H9 (cell line): Measurements from ENCODE around the gene WDR7. TPM values are rescaled to one million over a fixed set of nuclear protein-coding genes. Genes with fewer than 3 reads are reported as not detected.

ENCODE experiments used
- DNase-seq: peaks from one replicate; pipeline ENCODE4 v3.0.0-alpha.2; 2017
- H2AFZ ChIP-seq: one replicate; pipeline ENCODE4 v1.6.1; 2013; ENCODE audit warnings: mild to moderate bottlenecking, low read length, control low read depth, moderate library complexity
- H2AK5ac ChIP-seq: 2 replicates; pipeline ENCODE4 v1.6.1; 2013; ENCODE audit warnings: low read length, control low read depth, mixed read lengths; ENCODE audit not compliant: insufficient read length
- H2BK120ac ChIP-seq: one replicate; pipeline ENCODE4 v1.6.1; 2013; ENCODE audit warnings: low read depth, mild to moderate bottlenecking, low read length, control low read depth, inconsistent platforms; ENCODE audit not compliant: poor library complexity, severe bottlenecking
- H2BK12ac ChIP-seq: 2 replicates; pipeline ENCODE4 v1.6.1; 2013; ENCODE audit warnings: low read length, control low read depth, mixed read lengths, low read depth; ENCODE audit not compliant: insufficient read length
- H2BK15ac ChIP-seq: 2 replicates; pipeline ENCODE4 v1.6.1; 2013; ENCODE audit warnings: low read depth, low read length, control low read depth
- H2BK20ac ChIP-seq: one replicate; pipeline ENCODE4 v1.6.1; 2013; ENCODE audit warnings: low read depth, mild to moderate bottlenecking, low read length, control low read depth, inconsistent platforms; ENCODE audit not compliant: poor library complexity, severe bottlenecking
- H2BK5ac ChIP-seq: 2 replicates; pipeline ENCODE4 v1.6.1; 2013; ENCODE audit warnings: low read length, control low read depth, mixed read lengths; ENCODE audit not compliant: insufficient read length
- H3K14ac ChIP-seq: 2 replicates; pipeline ENCODE4 v1.6.1; 2013; ENCODE audit warnings: low read length, control low read depth; ENCODE audit not compliant: insufficient read depth
- H3K18ac ChIP-seq: 2 replicates; pipeline ENCODE4 v1.6.1; 2013; ENCODE audit warnings: low read depth, mild to moderate bottlenecking, mixed read lengths, low read length, control low read depth; ENCODE audit not compliant: insufficient read length
- H3K23ac ChIP-seq: 2 replicates; pipeline ENCODE4 v1.6.1; 2013; ENCODE audit warnings: low read length, control low read depth, mixed read lengths, low read depth; ENCODE audit not compliant: insufficient read length
- H3K23me2 ChIP-seq: 2 replicates; pipeline ENCODE4 v1.6.1; 2013; ENCODE audit warnings: low read depth, mild to moderate bottlenecking, mixed read lengths, low read length, control low read depth; ENCODE audit not compliant: insufficient read length, poor library complexity, severe bottlenecking
- H3K27ac ChIP-seq: 2 replicates; pipeline ENCODE4 v1.5.1; 2013; ENCODE audit warnings: low read length, control low read depth, mixed read lengths, low read depth; ENCODE audit not compliant: insufficient read length
- H3K27me3 ChIP-seq: 2 replicates; pipeline ENCODE4 v1.6.1; 2013; ENCODE audit warnings: low read length, control low read depth, inconsistent platforms; ENCODE audit not compliant: insufficient read depth
- H3K4ac ChIP-seq: 2 replicates; pipeline ENCODE4 v1.6.1; 2013; ENCODE audit warnings: low read depth, mild to moderate bottlenecking, control low read depth, inconsistent platforms, low read length, moderate library complexity
- H3K4me1 ChIP-seq: 2 replicates; pipeline ENCODE4 v1.6.1; 2013; ENCODE audit warnings: low read length, control low read depth, inconsistent platforms; ENCODE audit not compliant: insufficient read depth
- H3K4me2 ChIP-seq: 2 replicates; pipeline ENCODE4 v1.6.1; 2013; ENCODE audit warnings: low read length, control low read depth, mixed read lengths; ENCODE audit not compliant: insufficient read length, insufficient read depth
- H3K56ac ChIP-seq: 2 replicates; pipeline ENCODE4 v1.6.1; 2013; ENCODE audit warnings: low read depth, mild to moderate bottlenecking, mixed read lengths, low read length, control low read depth; ENCODE audit not compliant: insufficient read length
- H3K79me1 ChIP-seq: 2 replicates; pipeline ENCODE4 v1.6.1; 2013; ENCODE audit warnings: low read depth, mild to moderate bottlenecking, moderate library complexity, low read length, control low read depth, inconsistent platforms; ENCODE audit not compliant: insufficient read depth, poor library complexity, severe bottlenecking
- H3K79me2 ChIP-seq: 2 replicates; pipeline ENCODE4 v1.6.1; 2013; ENCODE audit warnings: low read length, control low read depth, inconsistent platforms; ENCODE audit not compliant: insufficient read depth
- H3K9ac ChIP-seq: 2 replicates; pipeline ENCODE4 v1.6.1; 2013; ENCODE audit warnings: low read length, control low read depth, mixed read lengths; ENCODE audit not compliant: insufficient read length; ENCODE audit errors: extremely low read depth
- H3K9me3 ChIP-seq: one replicate; pipeline ENCODE4 v1.6.1; 2013; ENCODE audit warnings: low read depth, low read length, inconsistent platforms; ENCODE audit not compliant: control insufficient read depth
- H3T11ph ChIP-seq: one replicate; pipeline ENCODE4 v1.6.1; 2013; ENCODE audit warnings: mild to moderate bottlenecking, low read length, control low read depth, inconsistent platforms
- H4K20me1 ChIP-seq: one replicate; pipeline ENCODE4 v1.6.1; 2013; ENCODE audit not compliant: control insufficient read depth, insufficient read length, insufficient read depth
- H4K5ac ChIP-seq: 2 replicates; pipeline ENCODE4 v1.6.1; 2013; ENCODE audit warnings: low read depth, mild to moderate bottlenecking, mixed read lengths, low read length, control low read depth; ENCODE audit not compliant: insufficient read length
- H4K8ac ChIP-seq: replicated peaks from 2 replicates; pipeline ENCODE4 v1.6.1; 2013; ENCODE audit warnings: low read length, control low read depth, mixed read lengths, low read depth; ENCODE audit not compliant: insufficient read length
- H4K91ac ChIP-seq: 2 replicates; pipeline ENCODE4 v1.6.1; 2013; ENCODE audit warnings: low read depth, mild to moderate bottlenecking, moderate library complexity, mixed read lengths, low read length, control low read depth; ENCODE audit not compliant: insufficient read length
- H3K27ac Mint-ChIP-seq, 3 experiments: 2 replicates in 2 of 3; 3 replicates in 1 of 3; pipeline ENCODE4 v1.8.0; 2020 to 2021; ENCODE audit warnings: mixed read lengths in 3 of 3, mild to moderate bottlenecking in 1 of 3, moderate library complexity in 1 of 3
- H3K27me3 Mint-ChIP-seq: 2 replicates; pipeline ENCODE4 v1.8.0; 2021; ENCODE audit warnings: low read depth, mild to moderate bottlenecking, moderate library complexity, mixed read lengths
- H3K36me3 Mint-ChIP-seq, 3 experiments: 2 replicates in 2 of 3; 3 replicates in 1 of 3; pipeline ENCODE4 v1.8.0; 2020 to 2021; ENCODE audit warnings: low read depth in 3 of 3, mixed read lengths in 3 of 3; ENCODE audit not compliant: insufficient read depth in 1 of 3
- H3K4me1 Mint-ChIP-seq, 2 experiments: 2 replicates each; pipeline ENCODE4 v1.8.0; 2020; ENCODE audit warnings: mixed read lengths in 2 of 2
- H3K4me3 Mint-ChIP-seq, 2 experiments: 2 replicates in 1 of 2; 3 replicates in 1 of 2; pipeline ENCODE4 v1.8.0; 2020 to 2021; ENCODE audit warnings: mild to moderate bottlenecking in 2 of 2, mixed read lengths in 2 of 2, moderate library complexity in 1 of 2
- H3K9me3 Mint-ChIP-seq, 2 experiments: 2 replicates in 1 of 2; 3 replicates in 1 of 2; pipeline ENCODE4 v1.8.0; 2020; ENCODE audit warnings: mild to moderate bottlenecking in 2 of 2, mixed read lengths in 2 of 2, moderate library complexity in 1 of 2
- WGBS: extraction: QIAGEN DNeasy Blood & Tissue Kit; methylation state at CpG from one replicate; pipeline ENCODE4 v1.1.7; 2013; ENCODE audit warnings: missing lambda C conversion rate, low lambda C conversion rate, mixed read lengths; ENCODE audit not compliant: insufficient read length; ENCODE audit errors: extremely low coverage; 5-methylcytosine and 5-hydroxymethylcytosine counted together
- total RNA-seq: library from RNA; stranded (reverse); gene quantifications from 2 replicates; pipeline ENCODE4 v1.2.1, GENCODE V29; 2021
- TF ChIP-seq, protein P1 (sequence below): fragments of 200-600 bp; sonication (generic); conservative IDR thresholded peaks from 3 replicates; pipeline ENCODE4 v1.8.0; 2021; ENCODE audit warnings: antibody characterized with exemption, mild to moderate bottlenecking

Gene WDR7
- total RNA-seq, 1 experiment from 2014 or later = 14.8 TPM

DNA sequence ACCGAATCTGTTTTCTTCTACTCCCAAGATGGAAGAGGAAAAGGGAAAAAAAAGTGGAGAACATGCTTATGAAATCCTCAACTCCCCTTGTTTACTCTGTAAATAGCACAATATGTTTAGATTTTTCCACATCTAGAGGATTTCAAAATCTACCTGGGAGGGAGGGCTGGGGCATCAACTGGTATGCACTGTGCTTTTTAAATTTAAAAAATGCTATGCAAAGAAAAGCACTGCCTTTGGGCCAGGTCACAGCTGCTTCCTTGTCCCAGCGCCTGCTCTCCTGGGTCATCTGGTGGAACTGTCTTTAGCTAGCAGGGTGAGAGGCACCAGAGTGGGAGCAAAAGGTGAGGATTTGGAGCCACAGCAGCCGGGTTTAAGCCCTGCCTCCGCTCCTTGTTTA lies 407.6 kb downstream of the WDR7 start:
- Histone ChIP-seq H3K4me2 (no peak overlapping the region), H2BK20ac (no peak overlapping the region), H3K4me1 (no peaks in the 10 kb centered on the region), H2AFZ (no peak overlapping the region), H3K56ac (no peak overlapping the region), H3K27ac (no peak overlapping the region), H3K9me3 (no peaks in the 10 kb centered on the region), H3K4ac (no peak overlapping the region), H4K20me1 (no peaks in the 10 kb centered on the region), H3K27me3 (no peaks in the 10 kb centered on the region), H2BK15ac (no peak overlapping the region), H3K9ac (no peak overlapping the region), H2AK5ac (no peak overlapping the region), H4K5ac (no peak overlapping the region), H4K8ac (no peak overlapping the region), H2BK5ac (no peak overlapping the region), H3K23ac (no peak overlapping the region), H3T11ph (no peak overlapping the region), H3K79me1 (no peaks in the 10 kb centered on the region), H3K79me2 (no peaks in the 10 kb centered on the region), H3K18ac (no peak overlapping the region), H4K91ac (no peak overlapping the region), H3K23me2 (no peaks in the 10 kb centered on the region), H2BK120ac (no peak overlapping the region), H3K14ac (no peak overlapping the region), H2BK12ac (no peak overlapping the region)
- Mint-ChIP-seq H3K27me3 (peaks cover 1% of the 10 kb centered on the region), H3K36me3 (peaks cover 3 to 44% (median 12%) of the 10 kb centered on the region in 3 experiments; a peak in 5 of 7 replicates), H3K27ac (peak overlapping the region in 1 of 3 experiments; percentile 18; a peak in 2 of 7 replicates), H3K4me3 (no peak overlapping the region), H3K9me3 (peaks cover 9 to 22% of the 10 kb centered on the region in 2 experiments), H3K4me1 (peaks cover 6 to 7% of the 10 kb centered on the region in 2 experiments; a peak in 3 of 4 replicates)
- WGBS = no CpG with 5 or more reads among the region's 4 CpGs
- TF ChIP-seq, protein P1, sequence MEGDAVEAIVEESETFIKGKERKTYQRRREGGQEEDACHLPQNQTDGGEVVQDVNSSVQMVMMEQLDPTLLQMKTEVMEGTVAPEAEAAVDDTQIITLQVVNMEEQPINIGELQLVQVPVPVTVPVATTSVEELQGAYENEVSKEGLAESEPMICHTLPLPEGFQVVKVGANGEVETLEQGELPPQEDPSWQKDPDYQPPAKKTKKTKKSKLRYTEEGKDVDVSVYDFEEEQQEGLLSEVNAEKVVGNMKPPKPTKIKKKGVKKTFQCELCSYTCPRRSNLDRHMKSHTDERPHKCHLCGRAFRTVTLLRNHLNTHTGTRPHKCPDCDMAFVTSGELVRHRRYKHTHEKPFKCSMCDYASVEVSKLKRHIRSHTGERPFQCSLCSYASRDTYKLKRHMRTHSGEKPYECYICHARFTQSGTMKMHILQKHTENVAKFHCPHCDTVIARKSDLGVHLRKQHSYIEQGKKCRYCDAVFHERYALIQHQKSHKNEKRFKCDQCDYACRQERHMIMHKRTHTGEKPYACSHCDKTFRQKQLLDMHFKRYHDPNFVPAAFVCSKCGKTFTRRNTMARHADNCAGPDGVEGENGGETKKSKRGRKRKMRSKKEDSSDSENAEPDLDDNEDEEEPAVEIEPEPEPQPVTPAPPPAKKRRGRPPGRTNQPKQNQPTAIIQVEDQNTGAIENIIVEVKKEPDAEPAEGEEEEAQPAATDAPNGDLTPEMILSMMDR = no peak
- DNase-seq = no peak
